ENCODE measurements around the gene EHMT1.

DNA sequence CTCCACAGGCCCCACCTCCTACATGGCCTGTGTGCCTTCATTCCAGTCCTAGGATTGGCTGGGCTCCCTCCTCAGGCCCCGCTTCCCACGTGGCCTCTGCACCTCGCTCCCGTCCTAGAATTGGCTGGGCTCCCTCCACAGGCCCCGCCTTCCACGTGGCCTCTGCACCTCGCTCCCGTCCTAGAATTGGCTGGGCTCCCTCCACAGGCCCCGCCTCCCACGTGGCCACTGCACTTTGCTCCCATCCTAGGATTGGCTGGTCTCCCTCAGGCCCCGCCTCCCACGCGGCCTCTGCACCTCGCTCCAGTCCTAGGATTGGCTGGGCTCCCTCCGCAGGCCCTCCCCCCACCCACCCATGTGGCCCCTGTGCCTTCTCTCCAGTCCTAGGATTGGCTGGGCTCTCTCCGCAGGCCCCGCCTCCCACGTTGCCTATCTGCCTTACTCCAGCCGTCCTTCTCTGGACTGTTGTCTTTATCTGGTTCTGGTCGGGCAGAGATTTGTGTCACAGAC lies 213.4 kb downstream of the EHMT1 start:
- no peak for TF ChIP-seq EZH2 (IDR thresholded peaks at IDR 0.05)
- TF ChIP-seq POLR2AphosphoS5 (IDR thresholded peaks at IDR 0.05; ENCODE audit: borderline replicate concordance, low read depth, low read length), result no peak
- no peak for TF ChIP-seq FOXP2 (optimal IDR thresholded peaks at IDR 0.05; ENCODE audit: control extremely low read depth, extremely low read length, insufficient read depth)
